ENCODE data around the gene ABL1.

The ABL1 gene

DNA sequence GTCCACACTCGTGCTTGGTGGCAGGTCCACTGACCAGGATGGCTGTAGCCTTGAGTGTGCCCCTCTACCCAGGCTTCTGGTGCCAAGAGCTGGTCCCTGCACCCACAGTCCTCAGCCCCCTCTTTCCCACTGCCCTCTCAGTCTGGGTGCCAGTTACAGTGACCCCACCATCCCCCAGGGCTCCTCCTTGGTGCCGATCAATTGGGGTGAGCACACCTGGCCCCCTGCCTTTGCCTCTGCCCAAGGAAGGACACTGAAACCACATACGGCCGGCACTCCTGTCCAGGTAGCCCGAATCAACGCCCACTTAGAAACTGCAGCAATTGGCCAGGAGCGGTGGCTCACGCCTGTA is 80.0 kb downstream of the ABL1 start:
- H3K9me3 ChIP-seq (ENCODE audit: control insufficient read depth, low read length): no peaks in the 10 kb centered on the region
- peaks cover 4% of the 10 kb centered on the region for H3K4me1 ChIP-seq (ENCODE audit: control insufficient read depth, insufficient read depth, low read length)
- no peaks in the 10 kb centered on the region for H3K36me3 ChIP-seq (ENCODE audit: control insufficient read depth, insufficient read depth, low read length)
- no peak overlapping the region for H3K9ac ChIP-seq (ENCODE audit: low read length)
- H3K27me3 ChIP-seq (ENCODE audit: control insufficient read depth, insufficient read depth, low read length): peaks cover 22% of the 10 kb centered on the region
- H3K4me3 ChIP-seq (ENCODE audit: low read length): no peak overlapping the region

DNA sequence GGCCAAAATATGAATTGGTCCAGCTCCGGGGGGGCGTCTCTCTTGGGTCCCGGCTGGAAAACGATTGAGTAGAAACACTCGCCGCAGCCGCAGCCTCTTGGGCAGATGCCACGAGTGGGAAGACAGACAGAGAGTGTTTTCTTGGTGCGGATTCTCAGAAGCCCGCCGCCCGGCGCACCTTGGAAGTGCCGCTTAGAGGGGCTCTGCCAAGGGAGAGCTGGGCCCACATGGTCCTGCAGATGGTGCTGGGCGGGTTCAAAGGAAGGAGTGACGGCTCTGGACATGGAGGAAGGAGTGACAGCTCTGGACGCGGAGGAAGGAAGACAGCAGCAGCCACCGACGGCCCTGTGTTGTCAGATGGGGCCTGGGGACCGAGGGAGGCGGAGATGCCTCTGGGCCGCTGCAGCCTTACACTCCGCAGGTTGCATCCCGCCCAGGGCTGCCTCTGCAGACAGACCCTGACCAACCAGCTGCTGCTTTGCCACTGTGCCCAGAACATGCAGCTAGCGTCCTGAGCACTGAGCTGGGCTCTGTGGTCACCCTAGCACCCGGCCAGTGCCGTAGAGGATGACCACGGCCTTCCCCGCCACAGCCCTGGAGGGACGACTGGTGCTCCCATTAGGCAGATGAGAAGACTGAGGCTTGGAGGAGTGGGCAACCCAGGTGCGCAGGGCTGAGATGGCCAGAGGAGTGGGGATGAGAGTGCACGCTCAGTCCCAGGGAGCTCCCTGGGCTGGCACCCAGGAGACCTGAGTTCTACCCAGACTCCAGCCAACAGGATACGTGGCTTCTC is 82.3 kb downstream of the ABL1 start:
- peaks cover 17% of the 10 kb centered on the region for H3K27me3 ChIP-seq (ENCODE audit: control insufficient read depth, insufficient read depth, low read length)
- no peaks in the 10 kb centered on the region for H3K9me3 ChIP-seq (ENCODE audit: control insufficient read depth, low read length)
- H3K4me1 ChIP-seq (ENCODE audit: control insufficient read depth, insufficient read depth, low read length): peaks cover 4% of the 10 kb centered on the region
- H3K4me3 ChIP-seq (ENCODE audit: low read length): no peak overlapping the region
- H3K36me3 ChIP-seq (ENCODE audit: control insufficient read depth, insufficient read depth, low read length): no peaks in the 10 kb centered on the region
- no peak overlapping the region for H3K9ac ChIP-seq (ENCODE audit: low read length)

DNA sequence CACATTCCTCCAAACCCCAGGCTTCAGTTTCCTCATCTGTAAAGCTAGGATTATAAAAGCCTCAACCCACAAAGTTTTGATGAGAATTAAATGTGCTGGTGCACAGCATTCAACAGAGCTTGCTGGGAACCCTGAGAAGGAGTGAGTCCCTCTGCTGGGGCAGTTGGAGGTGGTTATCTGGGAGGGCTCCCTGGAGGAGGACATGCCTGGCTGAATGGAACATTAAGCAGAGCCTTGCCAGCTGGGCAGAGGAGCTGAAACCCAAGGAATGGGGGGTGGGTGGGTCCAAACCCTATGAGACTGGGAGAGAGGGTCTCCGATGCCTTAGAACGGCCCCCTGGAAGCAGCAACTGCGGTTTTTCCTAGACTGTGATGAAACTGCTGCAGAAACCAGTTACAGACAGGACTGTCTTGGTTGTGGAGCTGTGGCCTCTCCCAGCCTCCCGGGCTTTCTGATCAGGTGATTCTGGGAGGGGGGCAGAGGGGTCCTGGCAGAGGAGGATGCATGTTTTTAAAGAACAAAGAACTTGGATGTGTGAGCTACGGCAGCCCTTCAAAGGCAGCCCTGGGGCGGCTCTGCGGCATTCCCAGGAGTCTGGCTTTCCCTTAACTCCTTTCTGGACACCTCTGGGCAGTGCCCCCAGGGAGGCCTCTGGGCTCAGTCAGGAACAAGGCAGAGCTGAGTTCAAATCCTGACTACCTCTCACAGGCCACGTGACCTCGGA is 83.2 kb downstream of the ABL1 start:
- Histone ChIP-seq H3K9me3 (ENCODE audit: control insufficient read depth, low read length) (no peaks in the 10 kb centered on the region), H3K36me3 (ENCODE audit: control insufficient read depth, insufficient read depth, low read length) (no peaks in the 10 kb centered on the region), H3K27me3 (ENCODE audit: control insufficient read depth, insufficient read depth, low read length) (peaks cover 16% of the 10 kb centered on the region), H3K9ac (ENCODE audit: low read length) (no peak overlapping the region), H3K4me1 (ENCODE audit: control insufficient read depth, insufficient read depth, low read length) (peaks cover under 1% of the 10 kb centered on the region), H3K4me3 (ENCODE audit: low read length) (no peak overlapping the region)

DNA sequence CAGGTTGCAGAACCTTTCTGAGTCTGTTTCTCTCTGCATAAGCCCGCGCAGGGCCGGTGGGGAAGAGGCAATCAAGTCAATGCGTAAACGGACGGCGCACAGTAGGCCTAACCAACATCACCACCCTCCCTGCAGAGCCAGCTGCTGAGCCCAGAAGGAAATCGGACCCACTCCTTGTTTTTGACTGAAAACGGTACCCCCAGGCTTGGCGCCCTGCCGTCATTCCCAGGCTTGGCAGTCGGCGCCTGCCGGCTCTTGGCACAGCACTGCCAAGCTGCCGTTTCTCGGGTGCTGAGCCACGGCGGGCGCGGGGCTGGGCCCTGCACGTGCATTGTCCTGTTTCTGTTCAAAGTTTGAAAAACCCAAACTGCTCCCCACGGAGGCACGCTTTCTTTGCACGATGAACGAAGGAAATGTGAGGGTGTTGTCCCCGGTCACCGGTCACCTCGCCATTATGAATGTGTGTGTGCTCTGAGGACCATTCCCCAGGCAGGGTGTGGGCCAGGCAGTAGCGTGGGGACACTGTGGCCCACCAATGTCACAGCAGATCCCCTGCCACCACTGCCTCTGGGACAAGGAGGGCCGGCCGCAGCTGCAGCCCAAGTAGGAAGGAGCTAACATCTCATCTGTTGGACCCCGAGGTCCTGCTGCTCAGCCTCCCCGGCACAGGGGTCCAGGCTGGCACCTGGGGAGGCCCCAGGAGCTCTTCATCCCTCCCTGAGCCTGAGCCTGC is 83.9 kb downstream of the ABL1 start:
- Histone ChIP-seq H3K9ac (ENCODE audit: low read length) (no peak overlapping the region), H3K36me3 (ENCODE audit: control insufficient read depth, insufficient read depth, low read length) (no peaks in the 10 kb centered on the region), H3K27me3 (ENCODE audit: control insufficient read depth, insufficient read depth, low read length) (peaks cover 9% of the 10 kb centered on the region), H3K4me1 (ENCODE audit: control insufficient read depth, insufficient read depth, low read length) (no peaks in the 10 kb centered on the region), H3K9me3 (ENCODE audit: control insufficient read depth, low read length) (no peaks in the 10 kb centered on the region), H3K4me3 (ENCODE audit: low read length) (no peak overlapping the region)

DNA sequence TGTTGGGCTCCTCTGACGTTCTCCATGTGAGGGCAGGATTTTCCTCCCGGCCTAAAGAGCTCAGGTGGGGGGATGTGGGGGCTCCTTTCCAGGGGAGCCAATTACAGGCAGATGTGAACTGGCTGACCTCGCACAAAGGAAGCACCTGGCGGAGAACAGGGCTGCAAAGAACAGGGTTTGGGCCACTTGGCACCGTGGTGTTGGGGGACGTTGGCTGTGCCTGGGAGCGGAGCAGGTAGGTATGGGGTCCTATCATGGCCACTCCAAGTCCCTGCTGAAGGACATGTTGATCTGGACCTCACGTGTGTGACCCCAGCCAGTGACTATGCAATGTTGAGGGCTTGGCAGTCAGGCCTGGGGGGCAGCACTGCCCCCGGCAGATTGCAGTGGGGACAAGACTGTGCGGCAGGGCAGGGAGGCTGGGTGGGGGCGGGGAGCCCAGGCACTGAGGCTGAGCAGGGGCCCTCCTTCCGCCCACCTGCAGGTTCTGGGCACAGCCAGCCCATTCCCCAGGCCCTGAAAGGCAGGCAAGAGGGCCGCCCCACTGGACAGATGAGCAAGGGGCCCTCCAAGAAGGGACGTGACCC is 84.6 kb downstream of the ABL1 start:
- peaks cover 8% of the 10 kb centered on the region for H3K27me3 ChIP-seq (ENCODE audit: control insufficient read depth, insufficient read depth, low read length)
- no peak overlapping the region for H3K9ac ChIP-seq (ENCODE audit: low read length)
- no peak overlapping the region for H3K4me3 ChIP-seq (ENCODE audit: low read length)

DNA sequence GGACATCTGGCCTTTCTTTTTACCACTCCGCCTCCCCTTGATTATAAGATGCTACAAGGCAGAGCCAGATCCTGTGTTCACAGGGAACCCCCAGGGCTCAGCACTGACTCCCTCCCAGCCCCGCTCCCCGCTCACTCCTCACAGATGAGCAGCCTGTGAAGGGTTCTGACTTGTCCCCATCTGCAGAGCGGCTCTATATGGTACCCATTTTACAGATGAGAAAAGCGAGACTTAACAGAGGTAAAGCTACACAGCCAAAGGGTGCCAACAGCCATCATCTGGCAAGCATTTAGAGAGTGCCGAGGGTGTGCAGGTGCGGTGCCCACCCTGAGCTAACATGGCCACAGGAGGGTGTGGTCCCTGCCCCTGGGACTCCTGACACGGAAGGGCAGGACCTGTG is 85.2 kb downstream of the ABL1 start:
- Histone ChIP-seq H3K9me3 (ENCODE audit: control insufficient read depth, low read length) (no peaks in the 10 kb centered on the region), H3K36me3 (ENCODE audit: control insufficient read depth, insufficient read depth, low read length) (no peaks in the 10 kb centered on the region), H3K4me1 (ENCODE audit: control insufficient read depth, insufficient read depth, low read length) (no peaks in the 10 kb centered on the region), H3K4me3 (ENCODE audit: low read length) (no peak overlapping the region), H3K27me3 (ENCODE audit: control insufficient read depth, insufficient read depth, low read length) (peaks cover 14% of the 10 kb centered on the region), H3K9ac (ENCODE audit: low read length) (no peak overlapping the region)

More for the DNA sequence above, 84.6 kb downstream of the ABL1 start:
- H3K9me3 ChIP-seq (ENCODE audit: control insufficient read depth, low read length): no peaks in the 10 kb centered on the region
- H3K36me3 ChIP-seq (ENCODE audit: control insufficient read depth, insufficient read depth, low read length): no peaks in the 10 kb centered on the region
- H3K4me1 ChIP-seq (ENCODE audit: control insufficient read depth, insufficient read depth, low read length): no peaks in the 10 kb centered on the region

DNA sequence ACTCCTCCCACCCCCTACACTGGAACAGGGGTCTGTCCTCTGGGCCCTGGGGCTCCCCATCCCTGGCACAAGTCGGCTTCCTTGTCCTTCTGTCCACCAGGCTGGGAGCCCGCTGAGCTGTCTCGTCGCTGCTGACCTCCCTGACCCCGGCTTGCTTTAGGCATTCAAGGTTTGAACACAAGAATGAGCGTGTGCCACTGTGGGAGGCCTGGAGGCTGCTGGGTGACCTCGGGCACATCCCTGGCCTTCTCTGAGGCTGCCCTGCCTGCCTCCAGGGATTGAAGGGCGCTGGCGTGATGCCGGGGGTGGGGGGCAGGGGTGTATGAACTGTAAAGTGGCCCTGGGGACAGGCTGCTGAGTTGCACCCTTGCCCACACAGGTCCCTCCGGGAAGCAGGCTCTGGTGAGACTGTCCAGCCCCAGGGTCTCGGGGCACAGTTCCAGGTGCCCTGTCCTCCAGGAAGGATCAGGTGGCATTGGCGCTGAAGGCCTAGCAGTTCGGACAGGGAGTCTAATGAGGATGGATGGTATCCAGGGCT is 85.8 kb downstream of the ABL1 start:
- Histone ChIP-seq H3K27me3 (ENCODE audit: control insufficient read depth, insufficient read depth, low read length) (peaks cover 18% of the 10 kb centered on the region), H3K9ac (ENCODE audit: low read length) (no peak overlapping the region), H3K36me3 (ENCODE audit: control insufficient read depth, insufficient read depth, low read length) (no peaks in the 10 kb centered on the region)

DNA sequence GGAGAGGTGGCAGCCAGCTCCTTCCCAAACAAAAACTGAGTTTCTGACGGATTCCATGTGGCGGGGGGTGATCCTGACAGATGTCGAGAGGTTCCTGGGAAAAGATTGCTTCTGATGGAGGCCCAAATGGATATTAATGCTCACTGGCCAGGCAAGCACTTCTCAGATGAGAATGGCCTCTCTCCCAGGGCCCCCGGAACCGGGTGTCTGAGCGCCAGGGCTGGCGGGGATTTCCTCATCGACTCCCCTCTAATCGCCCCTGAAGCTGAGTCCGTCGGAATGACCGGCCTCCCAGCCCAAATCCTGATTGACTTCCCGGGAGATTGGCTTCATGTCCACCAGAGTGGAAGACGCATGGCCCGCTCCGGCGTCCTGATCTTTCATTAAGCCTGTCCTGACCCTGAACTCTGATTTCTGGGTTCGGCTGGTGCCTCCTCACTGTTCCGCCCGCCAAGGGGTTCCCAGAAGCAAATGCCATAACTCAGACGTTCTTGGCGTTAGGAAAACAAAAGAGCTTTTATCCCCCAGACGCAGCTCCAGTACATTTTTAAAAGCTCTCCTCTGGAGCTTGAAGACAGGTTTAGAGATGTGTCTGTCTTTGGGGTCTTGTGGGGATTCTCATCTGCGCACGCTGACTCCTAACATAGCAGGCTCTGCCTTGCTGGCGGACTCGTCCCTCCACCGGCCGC is 86.4 kb downstream of the ABL1 start:
- Histone ChIP-seq H3K9me3 (ENCODE audit: control insufficient read depth, low read length) (no peaks in the 10 kb centered on the region), H3K27me3 (ENCODE audit: control insufficient read depth, insufficient read depth, low read length) (peaks cover 18% of the 10 kb centered on the region), H3K9ac (ENCODE audit: low read length) (no peak overlapping the region), H3K4me3 (ENCODE audit: low read length) (no peak overlapping the region), H3K36me3 (ENCODE audit: control insufficient read depth, insufficient read depth, low read length) (no peaks in the 10 kb centered on the region), H3K4me1 (ENCODE audit: control insufficient read depth, insufficient read depth, low read length) (no peaks in the 10 kb centered on the region)

More for the DNA sequence above, 85.8 kb downstream of the ABL1 start:
- Histone ChIP-seq H3K4me1 (ENCODE audit: control insufficient read depth, insufficient read depth, low read length) (no peaks in the 10 kb centered on the region), H3K4me3 (ENCODE audit: low read length) (no peak overlapping the region), H3K9me3 (ENCODE audit: control insufficient read depth, low read length) (no peaks in the 10 kb centered on the region)

DNA sequence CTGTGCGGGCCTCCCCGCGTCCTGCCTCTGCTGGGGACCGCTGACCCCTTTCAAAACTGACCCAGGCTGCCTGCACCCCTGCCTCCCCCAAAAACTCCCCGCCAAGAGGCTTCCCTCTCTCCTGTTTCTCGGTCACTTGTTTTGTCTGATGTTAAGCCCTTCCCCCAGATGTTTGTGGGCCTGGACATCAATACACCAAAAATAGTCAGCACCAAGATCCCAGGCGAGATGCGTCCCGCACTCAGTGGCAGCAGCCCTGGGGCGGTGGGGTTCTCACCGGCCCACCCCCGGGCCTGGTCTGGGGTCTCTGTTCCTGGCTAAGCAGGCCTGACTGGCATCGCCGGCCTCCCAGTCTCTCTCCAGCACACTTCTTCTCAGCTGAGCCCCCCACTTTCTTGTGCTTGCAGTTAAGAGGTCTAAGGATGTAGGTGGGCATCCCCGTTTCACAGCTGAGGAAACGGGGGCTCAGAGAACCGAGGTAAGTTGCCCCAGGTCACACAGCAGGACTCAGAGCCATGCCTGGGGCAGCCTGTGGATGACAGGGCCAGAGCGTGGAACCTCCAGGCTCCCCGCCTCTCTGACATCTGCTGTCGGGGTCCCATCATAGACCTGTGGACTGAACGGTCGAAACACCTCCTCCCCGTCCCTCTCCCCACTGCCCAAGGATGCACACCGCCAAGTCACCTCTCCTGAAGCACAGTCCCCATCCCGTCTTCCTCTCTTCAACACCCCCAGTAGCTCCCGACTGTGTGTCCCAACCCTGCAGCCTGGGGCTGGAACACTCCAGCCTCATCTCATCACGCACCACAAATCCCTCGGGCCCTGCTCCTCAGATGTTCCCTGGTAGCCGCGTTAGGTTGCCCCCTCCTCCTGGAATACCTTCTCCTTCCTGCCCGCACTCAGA is 87.2 kb downstream of the ABL1 start:
- peaks cover 18% of the 10 kb centered on the region for H3K27me3 ChIP-seq (ENCODE audit: control insufficient read depth, insufficient read depth, low read length)

DNA sequence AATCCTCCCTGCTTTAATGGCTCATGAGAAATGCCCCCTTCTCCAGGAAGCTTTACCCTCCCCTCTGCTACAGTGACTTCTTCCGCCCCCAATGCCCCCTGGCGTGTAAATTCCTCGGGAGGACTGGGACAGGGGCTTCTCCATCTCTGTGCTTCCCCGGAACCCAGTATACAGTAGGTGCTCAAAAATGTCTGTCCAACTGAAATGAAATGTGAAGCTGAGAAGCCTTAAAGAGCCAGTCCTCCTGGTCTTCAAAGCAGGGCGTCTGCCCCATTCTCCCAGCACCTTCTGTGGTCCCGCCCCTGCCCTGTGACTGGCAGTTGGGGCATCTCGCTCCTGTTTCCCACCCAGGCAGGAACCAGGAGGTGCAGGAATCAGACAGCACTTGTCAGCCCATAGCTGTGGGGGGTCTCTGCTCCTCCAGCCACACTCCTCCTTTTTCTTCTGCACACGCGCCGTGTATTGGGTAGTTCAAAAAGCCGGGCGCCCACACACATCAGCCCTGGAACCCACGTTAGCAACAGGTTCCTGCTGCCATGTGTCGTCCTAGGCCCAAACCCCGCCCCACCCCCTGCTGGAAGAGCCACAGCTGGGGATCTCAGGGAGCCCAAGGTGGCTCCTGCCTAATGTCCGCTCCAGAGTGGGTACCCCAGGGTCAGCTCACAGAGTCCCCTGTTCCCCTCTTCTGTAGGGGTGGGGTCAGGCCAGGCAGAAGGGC is 88.0 kb downstream of the ABL1 start:
- Histone ChIP-seq H3K4me1 (ENCODE audit: control insufficient read depth, insufficient read depth, low read length) (peaks cover 2% of the 10 kb centered on the region), H3K9me3 (ENCODE audit: control insufficient read depth, low read length) (no peaks in the 10 kb centered on the region), H3K4me3 (ENCODE audit: low read length) (no peak overlapping the region), H3K9ac (ENCODE audit: low read length) (no peak overlapping the region), H3K36me3 (ENCODE audit: control insufficient read depth, insufficient read depth, low read length) (no peaks in the 10 kb centered on the region), H3K27me3 (ENCODE audit: control insufficient read depth, insufficient read depth, low read length) (peaks cover 18% of the 10 kb centered on the region)

More for the DNA sequence above, 87.2 kb downstream of the ABL1 start:
- H3K4me1 ChIP-seq (ENCODE audit: control insufficient read depth, insufficient read depth, low read length): no peaks in the 10 kb centered on the region
- H3K4me3 ChIP-seq (ENCODE audit: low read length): no peak overlapping the region
- no peaks in the 10 kb centered on the region for H3K9me3 ChIP-seq (ENCODE audit: control insufficient read depth, low read length)
- H3K9ac ChIP-seq (ENCODE audit: low read length): no peak overlapping the region
- H3K36me3 ChIP-seq (ENCODE audit: control insufficient read depth, insufficient read depth, low read length): no peaks in the 10 kb centered on the region

All from mucosa of stomach (tissue), 1 donor.